Measurements from ENCODE around the gene HMCES.
"Not testable (repeated sequence)": the region's sequence is repeated elsewhere in the genome, so short reads cannot be mapped to it uniquely, and the experiment has no call there.

The HMCES gene

DNA sequence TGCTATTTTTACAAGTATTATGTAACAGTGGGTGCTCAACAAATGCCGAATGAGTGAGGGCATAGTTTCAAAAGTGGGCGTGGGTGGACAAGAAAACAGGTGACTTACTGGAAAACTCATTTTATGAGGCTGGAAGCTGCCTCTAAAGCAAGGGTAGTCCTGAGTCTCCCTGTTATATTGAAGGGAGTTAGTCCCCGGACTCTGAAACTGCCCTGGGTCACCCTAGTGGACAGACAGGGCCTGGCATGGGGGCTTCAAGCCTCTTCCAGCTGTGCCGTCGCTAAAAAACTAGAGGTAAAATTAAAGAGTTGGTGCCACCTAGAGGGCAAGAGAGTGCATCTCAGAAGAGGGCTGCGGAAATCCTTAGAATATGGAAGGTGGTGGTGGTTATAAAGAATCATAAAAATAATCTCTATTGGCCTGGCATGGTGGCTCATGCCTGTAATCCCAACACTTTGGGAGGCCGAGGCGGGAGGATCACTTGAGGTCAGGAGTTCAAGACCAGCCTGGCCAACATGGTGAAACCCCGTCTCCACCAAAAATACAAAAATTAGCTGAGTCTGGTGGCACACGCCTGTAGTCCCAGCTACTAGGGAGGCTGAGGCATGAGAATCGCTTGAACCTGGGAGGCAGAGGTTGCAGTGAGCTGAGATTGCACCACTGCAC is 32.9 kb upstream of the HMCES start:
- peak; percentile 79 for DNase-seq (ENCODE audit: low spot score)
- H4K91ac ChIP-seq (ENCODE audit: low read depth, low read length, poor library complexity) = not testable (repeated sequence)

DNA sequence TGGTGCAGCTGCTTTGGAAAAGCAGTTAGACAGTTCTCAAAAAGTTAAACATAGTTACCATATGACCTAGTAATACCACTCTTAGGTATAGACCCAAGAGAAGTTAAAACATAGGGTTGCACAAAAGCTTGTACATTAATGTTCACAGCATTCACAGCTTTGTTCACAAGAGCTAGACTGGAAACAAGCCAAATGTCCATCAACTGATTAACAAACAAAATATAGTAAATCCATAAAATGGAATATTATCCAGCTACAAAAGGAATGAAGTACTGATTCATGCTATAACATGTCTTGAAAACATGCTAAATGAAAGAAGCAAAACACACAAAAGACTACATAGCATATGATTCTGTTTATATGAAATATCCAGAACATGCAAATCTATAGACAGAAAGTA is 32.0 kb upstream of the HMCES start:
- Histone ChIP-seq H2BK12ac (ENCODE audit: low read length) (no peak overlapping the region), H3K79me1 (ENCODE audit: low read depth, low read length) (peaks cover 8% of the 10 kb centered on the region), H3K18ac (ENCODE audit: low read length) (no peak overlapping the region), H2BK5ac (ENCODE audit: low read length) (no peak overlapping the region), H3K14ac (ENCODE audit: low read length) (no peak overlapping the region), H2AK5ac (ENCODE audit: low read depth, low read length) (no peak overlapping the region), H3K4me1 (ENCODE audit: control insufficient read depth in 2 of 2, insufficient read depth in 1 of 2, low read depth in 1 of 2, low read length in 2 of 2) (peaks cover 3 to 9% of the 10 kb centered on the region in 2 donors), H2BK15ac (ENCODE audit: low read length) (no peak overlapping the region), H3K9ac (ENCODE audit: low read depth, low read length, poor library complexity) (no peak overlapping the region), H3K23ac (ENCODE audit: low read depth, low read length, poor library complexity) (no peak overlapping the region), H4K91ac (ENCODE audit: low read depth, low read length, poor library complexity) (no peak overlapping the region), H2BK120ac (ENCODE audit: low read depth, low read length) (no peak overlapping the region), H4K8ac (ENCODE audit: low read depth, low read length) (no peak overlapping the region), H3K27ac (replicated peaks; ENCODE audit: low read length) (no peak overlapping the region), H3K9me3 (replicated peaks in 1 of 2; ENCODE audit: control insufficient read depth in 2 of 2, insufficient read depth in 1 of 2, low read depth in 1 of 2, low read length in 2 of 2) (no peaks in the 10 kb centered on the region), H3K4me3 (ENCODE audit: low read length in 2 of 2) (no peak overlapping the region), H3K4me2 (ENCODE audit: insufficient read depth, low read length, poor library complexity, severe bottlenecking) (no peak overlapping the region), H3K36me3 (replicated peaks in 1 of 2; ENCODE audit: control insufficient read depth in 2 of 2, insufficient read depth in 2 of 2, low read length in 2 of 2) (peaks cover 1 to 3% of the 10 kb centered on the region in 2 donors), H3K4ac (ENCODE audit: low read length) (no peak overlapping the region), H2AFZ (ENCODE audit: low read length) (no peak overlapping the region), H3K27me3 (ENCODE audit: control insufficient read depth in 3 of 3, insufficient read depth in 3 of 3, low read depth in 1 of 3, low read length in 3 of 3) (no peaks in the 10 kb centered on the region)
- no peak for DNase-seq (ENCODE audit: low spot score)

More for the DNA sequence above, 32.9 kb upstream of the HMCES start:
- H3K4me3 ChIP-seq (ENCODE audit: low read length in 2 of 2); H2BK12ac ChIP-seq (ENCODE audit: low read length); H3K79me1 ChIP-seq (ENCODE audit: low read depth, low read length); H3K4me1 ChIP-seq (ENCODE audit: control insufficient read depth in 2 of 2, insufficient read depth in 1 of 2, low read depth in 1 of 2, low read length in 2 of 2); H3K27ac ChIP-seq (replicated peaks; ENCODE audit: low read length); H2BK5ac ChIP-seq (ENCODE audit: low read length); H3K9me3 ChIP-seq (replicated peaks in 1 of 2; ENCODE audit: control insufficient read depth in 2 of 2, insufficient read depth in 1 of 2, low read depth in 1 of 2, low read length in 2 of 2); H2BK120ac ChIP-seq (ENCODE audit: low read depth, low read length); H3K4me2 ChIP-seq (ENCODE audit: insufficient read depth, low read length, poor library complexity, severe bottlenecking); H3K23ac ChIP-seq (ENCODE audit: low read depth, low read length, poor library complexity); H3K27me3 ChIP-seq (ENCODE audit: control insufficient read depth in 3 of 3, insufficient read depth in 3 of 3, low read depth in 1 of 3, low read length in 3 of 3); H2AK5ac ChIP-seq (ENCODE audit: low read depth, low read length); H3K9ac ChIP-seq (ENCODE audit: low read depth, low read length, poor library complexity); H3K18ac ChIP-seq (ENCODE audit: low read length); H4K8ac ChIP-seq (ENCODE audit: low read depth, low read length); H3K4ac ChIP-seq (ENCODE audit: low read length); H3K36me3 ChIP-seq (replicated peaks in 1 of 2; ENCODE audit: control insufficient read depth in 2 of 2, insufficient read depth in 2 of 2, low read length in 2 of 2); H3K14ac ChIP-seq (ENCODE audit: low read length); H2BK15ac ChIP-seq (ENCODE audit: low read length): not testable (repeated sequence)
- peak overlapping the region; percentile 21 for H2AFZ ChIP-seq (ENCODE audit: low read length)
- WGBS, 2 donors (ENCODE audit: extremely low coverage in 2 of 2, insufficient read length in 2 of 2, insufficient replicate concordance in 1 of 2) = no CpG with 5 or more reads among the region's 11 CpGs

DNA sequence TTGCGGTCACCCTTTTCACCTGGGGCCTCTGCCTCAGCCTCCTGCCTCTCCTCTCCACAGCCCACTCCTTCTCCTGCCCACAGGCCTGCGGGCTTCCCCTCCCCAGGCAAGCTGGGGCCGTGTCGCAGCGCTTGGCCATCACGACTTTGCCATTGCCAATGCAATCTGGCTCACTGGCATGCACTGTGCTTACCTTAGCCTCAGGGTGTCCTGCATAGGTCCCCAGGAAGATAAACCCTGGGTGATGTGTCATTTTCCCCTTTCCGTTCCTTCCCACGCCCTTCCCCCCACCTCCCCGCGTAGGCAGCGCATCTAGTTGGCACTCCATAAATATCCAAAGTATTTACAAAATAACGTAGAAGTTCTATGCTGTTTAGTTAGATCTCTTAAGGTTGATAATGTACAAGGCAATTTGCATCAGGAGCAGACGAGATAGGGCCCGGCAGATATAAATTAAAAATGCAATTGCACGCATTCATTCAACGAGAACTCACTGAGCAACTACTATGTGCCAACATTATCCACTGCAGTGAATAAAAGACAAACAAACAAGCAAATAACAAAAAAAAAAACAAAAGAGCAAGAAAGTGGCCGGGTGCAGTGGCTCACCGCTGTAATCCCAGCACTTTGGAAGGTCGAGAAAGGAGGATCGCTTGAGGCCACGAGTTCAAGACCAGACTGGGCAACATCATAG is 30.2 kb upstream of the HMCES start:
- H3K27ac ChIP-seq (replicated peaks; ENCODE audit: low read length) = no peak overlapping the region
- H3K9me3 ChIP-seq (replicated peaks in 1 of 2; ENCODE audit: control insufficient read depth in 2 of 2, insufficient read depth in 1 of 2, low read depth in 1 of 2, low read length in 2 of 2) = no peaks in the 10 kb centered on the region
- WGBS, 2 donors (ENCODE audit: extremely low coverage in 2 of 2, insufficient read length in 2 of 2, insufficient replicate concordance in 1 of 2) = no CpG with 5 or more reads among the region's 21 CpGs

DNA sequence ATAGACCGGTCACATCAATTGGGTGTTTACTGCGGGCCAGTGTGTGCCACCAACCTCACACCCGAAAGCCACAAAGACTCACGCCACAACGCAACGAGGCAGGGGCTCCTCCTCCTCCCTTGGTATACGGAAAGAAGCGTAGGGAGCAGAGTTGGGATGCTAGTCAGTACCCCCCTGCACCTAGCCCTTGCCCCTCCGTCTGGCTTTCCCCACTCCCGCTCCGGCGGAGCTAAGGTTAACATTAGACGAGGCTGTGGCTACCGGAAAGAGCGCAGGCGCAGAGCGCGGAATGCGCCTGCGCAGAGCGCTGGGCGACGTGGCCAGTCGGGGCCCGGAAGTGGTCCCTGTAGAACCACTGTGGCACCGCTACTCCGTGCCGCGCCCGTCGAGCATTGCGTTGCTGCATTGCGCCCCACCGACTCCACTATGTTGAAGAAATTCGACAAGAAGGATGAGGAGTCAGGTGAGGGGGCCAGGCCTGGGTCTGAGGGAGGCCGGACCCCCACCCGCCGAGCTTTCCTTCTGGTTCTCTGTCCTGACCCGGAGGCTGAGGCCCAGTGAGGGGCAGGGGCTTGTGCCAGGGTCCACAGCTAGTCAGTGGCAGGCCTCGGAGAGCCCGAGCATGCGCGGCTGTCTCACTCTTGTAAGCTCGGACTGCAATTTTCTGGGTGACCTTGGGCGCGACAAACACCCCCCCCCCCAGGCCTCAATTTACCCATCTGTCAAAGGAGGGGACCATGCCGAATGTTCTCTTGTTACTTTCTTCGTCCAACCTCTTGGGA is 29.2 kb upstream of the HMCES start, which contains the start of gene COPG1:
TSS of gene COPG1 (plus strand) at position 323 of the 782 bp plus-strand sequence. CDS start at position 427, 104 bp downstream.
- peak within 1 kb of the TSS; percentile 81 for H2AK5ac ChIP-seq (ENCODE audit: low read depth, low read length)

More for the DNA sequence above, 30.2 kb upstream of the HMCES start:
- no peak for DNase-seq (ENCODE audit: low spot score)
- peaks cover 3 to 9% of the 10 kb centered on the region in 2 donors for H3K4me1 ChIP-seq (ENCODE audit: control insufficient read depth in 2 of 2, insufficient read depth in 1 of 2, low read depth in 1 of 2, low read length in 2 of 2)
- peak overlapping the region; percentile 86 for H2AFZ ChIP-seq (ENCODE audit: low read length)
- no peak overlapping the region for H4K8ac ChIP-seq (ENCODE audit: low read depth, low read length)
- no peak overlapping the region for H3K23ac ChIP-seq (ENCODE audit: low read depth, low read length, poor library complexity)
- H2BK15ac ChIP-seq (ENCODE audit: low read length) = no peak overlapping the region
- H2BK5ac ChIP-seq (ENCODE audit: low read length) = no peak overlapping the region
- peak overlapping the region; percentile 53 for H3K9ac ChIP-seq (ENCODE audit: low read depth, low read length, poor library complexity)
- peaks cover 10% of the 10 kb centered on the region for H3K79me1 ChIP-seq (ENCODE audit: low read depth, low read length)
- peak overlapping the region; percentile 63 to 95 for H3K4me3 ChIP-seq (ENCODE audit: low read length in 2 of 2)
- no peak overlapping the region for H3K4ac ChIP-seq (ENCODE audit: low read length)
- H2BK120ac ChIP-seq (ENCODE audit: low read depth, low read length) = no peak overlapping the region
- H3K14ac ChIP-seq (ENCODE audit: low read length) = no peak overlapping the region
- no peaks in the 10 kb centered on the region for H3K27me3 ChIP-seq (ENCODE audit: control insufficient read depth in 3 of 3, insufficient read depth in 3 of 3, low read depth in 1 of 3, low read length in 3 of 3)
- H4K91ac ChIP-seq (ENCODE audit: low read depth, low read length, poor library complexity) = no peak overlapping the region
- H2AK5ac ChIP-seq (ENCODE audit: low read depth, low read length) = no peak overlapping the region
- H3K4me2 ChIP-seq (ENCODE audit: insufficient read depth, low read length, poor library complexity, severe bottlenecking) = peak overlapping the region; percentile 97
- H3K18ac ChIP-seq (ENCODE audit: low read length) = no peak overlapping the region
- peak overlapping the region; percentile 68 for H2BK12ac ChIP-seq (ENCODE audit: low read length)
- H3K36me3 ChIP-seq (replicated peaks in 1 of 2; ENCODE audit: control insufficient read depth in 2 of 2, insufficient read depth in 2 of 2, low read length in 2 of 2) = peaks cover 10 to 20% of the 10 kb centered on the region in 2 donors

More for the DNA sequence above, 29.2 kb upstream of the HMCES start, which contains the start of gene COPG1:
- peaks cover 16 to 29% of the 10 kb centered on the region in 2 donors for H3K36me3 ChIP-seq (replicated peaks in 1 of 2; ENCODE audit: control insufficient read depth in 2 of 2, insufficient read depth in 2 of 2, low read length in 2 of 2)
- no peak within 1 kb of the TSS for H2BK120ac ChIP-seq (ENCODE audit: low read depth, low read length)
- no peak within 1 kb of the TSS for H2BK12ac ChIP-seq (ENCODE audit: low read length)
- H2BK15ac ChIP-seq (ENCODE audit: low read length) = no peak within 1 kb of the TSS
- peak within 1 kb of the TSS; percentile 97 for H3K4me2 ChIP-seq (ENCODE audit: insufficient read depth, low read length, poor library complexity, severe bottlenecking)
- H3K14ac ChIP-seq (ENCODE audit: low read length) = no peak within 1 kb of the TSS
- H3K4me3 ChIP-seq (ENCODE audit: low read length in 2 of 2) = peak within 1 kb of the TSS; percentile 63 to 95
- peak within 1 kb of the TSS; percentile 86 for H2AFZ ChIP-seq (ENCODE audit: low read length)
- H3K18ac ChIP-seq (ENCODE audit: low read length) = peak within 1 kb of the TSS; percentile 92
- H3K9ac ChIP-seq (ENCODE audit: low read depth, low read length, poor library complexity) = peak within 1 kb of the TSS; percentile 94
- WGBS, 2 donors (ENCODE audit: extremely low coverage in 2 of 2, insufficient read length in 2 of 2, insufficient replicate concordance in 1 of 2) = no CpG with 5 or more reads among the region's 48 CpGs
- peak within 1 kb of the TSS; percentile 70 for H3K23ac ChIP-seq (ENCODE audit: low read depth, low read length, poor library complexity)
- H3K4ac ChIP-seq (ENCODE audit: low read length) = no peak within 1 kb of the TSS
- H3K27ac ChIP-seq (replicated peaks; ENCODE audit: low read length) = no peak within 1 kb of the TSS
- H4K91ac ChIP-seq (ENCODE audit: low read depth, low read length, poor library complexity) = no peak within 1 kb of the TSS
- H3K79me1 ChIP-seq (ENCODE audit: low read depth, low read length) = peaks cover 10% of the 10 kb centered on the region
- H3K27me3 ChIP-seq (ENCODE audit: control insufficient read depth in 3 of 3, insufficient read depth in 3 of 3, low read depth in 1 of 3, low read length in 3 of 3) = no peaks in the 10 kb centered on the region
- peak within 1 kb of the TSS; percentile 99 for H4K8ac ChIP-seq (ENCODE audit: low read depth, low read length)
- peak; percentile 87 for DNase-seq (ENCODE audit: low spot score)
- no peaks in the 10 kb centered on the region for H3K9me3 ChIP-seq (replicated peaks in 1 of 2; ENCODE audit: control insufficient read depth in 2 of 2, insufficient read depth in 1 of 2, low read depth in 1 of 2, low read length in 2 of 2)
- no peak within 1 kb of the TSS for H2BK5ac ChIP-seq (ENCODE audit: low read length)
- peaks cover 3 to 9% of the 10 kb centered on the region in 2 donors for H3K4me1 ChIP-seq (ENCODE audit: control insufficient read depth in 2 of 2, insufficient read depth in 1 of 2, low read depth in 1 of 2, low read length in 2 of 2)
